ENCODE measurements around the gene MRNIP. TPM values are rescaled to one million over a fixed set of nuclear protein-coding genes. Genes with fewer than 3 reads are reported as not detected.

MRNIP gene
- total RNA-seq, 1 experiment from 2014 or later: 36.2 TPM

- ChIA-PET POLR2A (no interaction called here), RAD21 (ENCODE audit: low non-redundant PET in 1 of 2, low total read pairs in 2 of 2, uncharacterized antibody in 2 of 2, unreplicated experiment in 2 of 2) (no interaction called here), CTCF (no interaction called here)
- no peak overlapping the region for H3K27ac ChIP-seq (ENCODE audit: low read depth, low read length)
- H2AFZ ChIP-seq (ENCODE audit: low read depth, low read length, poor library complexity, severe bottlenecking): no peak overlapping the region
- no peaks in the 10 kb centered on the region for H3K27me3 ChIP-seq (ENCODE audit: insufficient read depth, low read length)
- no peak for DNase-seq (ENCODE audit: low read depth, low spot score)
- no TSS peak for BruUV-seq (replicated peaks)
- peaks cover 33% of the 10 kb centered on the region for H3K79me2 ChIP-seq (ENCODE audit: insufficient read depth, low read length)
- H3K4me2 ChIP-seq (ENCODE audit: low read length): no peak overlapping the region
- TF ChIP-seq POLR2AphosphoS5 (IDR thresholded peaks at IDR 0.05; ENCODE audit: low read depth, low read length) (no peak), EZH2phosphoT487 (IDR thresholded peaks at IDR 0.05; ENCODE audit: borderline replicate concordance) (no peak), POLR2A (IDR thresholded peaks at IDR 0.05; ENCODE audit: borderline replicate concordance, extremely low read depth, insufficient read depth, insufficient read length) (no peak)
- peaks cover 5 to 20% of the 10 kb centered on the region in 2 experiments; a peak in 1 of 4 replicates for H3K36me3 ChIP-seq (ENCODE audit: control insufficient read depth in 1 of 2, insufficient read depth in 2 of 2, low read length in 2 of 2)
- no peak overlapping the region for H3K4me3 ChIP-seq (replicated peaks in 1 of 2; ENCODE audit: low read depth in 1 of 2, low read length in 2 of 2)
- no peak overlapping the region for H3K9ac ChIP-seq (ENCODE audit: low read length)
- no peaks in the 10 kb centered on the region for H3K9me2 ChIP-seq (ENCODE audit: insufficient read depth)
- intact Hi-C loops (cut with micrococcal nuclease): loop anchor here (5.0 kb wide), 2 partner anchors 107 to 292 kb away; partner anchors contain the start of gene TBC1D9B
- ATAC-seq: no peak
- H3K4me1 ChIP-seq (ENCODE audit: control insufficient read depth in 1 of 2, insufficient read depth in 2 of 2, low read length in 2 of 2): peaks cover 31 to 48% of the 10 kb centered on the region in 2 experiments
- no peaks in the 10 kb centered on the region for H3K9me3 ChIP-seq (ENCODE audit: control insufficient read depth in 1 of 2, insufficient read depth in 1 of 2, low read depth in 1 of 2, low read length in 2 of 2)
- no peaks in the 10 kb centered on the region for H4K20me1 ChIP-seq (ENCODE audit: insufficient read depth)
These were observed 58.4 kb downstream of the MRNIP start for GRCh38 chr5:179800071-179800695.

- no TSS peak for BruUV-seq (replicated peaks)
- peaks cover 30 to 48% of the 10 kb centered on the region in 2 experiments for H3K4me1 ChIP-seq (ENCODE audit: control insufficient read depth in 1 of 2, insufficient read depth in 2 of 2, low read length in 2 of 2)
- peaks cover 31% of the 10 kb centered on the region for H3K79me2 ChIP-seq (ENCODE audit: insufficient read depth, low read length)
- no peak overlapping the region for H2AFZ ChIP-seq (ENCODE audit: low read depth, low read length, poor library complexity, severe bottlenecking)
- H3K9ac ChIP-seq (ENCODE audit: low read length): no peak overlapping the region
- no peaks in the 10 kb centered on the region for H4K20me1 ChIP-seq (ENCODE audit: insufficient read depth)
- ChIA-PET POLR2A (no interaction called here), RAD21 (ENCODE audit: low non-redundant PET in 1 of 2, low total read pairs in 2 of 2, uncharacterized antibody in 2 of 2, unreplicated experiment in 2 of 2) (no interaction called here), CTCF (no interaction called here)
- H3K4me3 ChIP-seq (replicated peaks in 1 of 2; ENCODE audit: low read depth in 1 of 2, low read length in 2 of 2): no peak overlapping the region
- no peaks in the 10 kb centered on the region for H3K9me2 ChIP-seq (ENCODE audit: insufficient read depth)
- intact Hi-C loops (cut with micrococcal nuclease): no loop called here
- no peaks in the 10 kb centered on the region for H3K27me3 ChIP-seq (ENCODE audit: insufficient read depth, low read length)
- H3K27ac ChIP-seq (ENCODE audit: low read depth, low read length): no peak overlapping the region
- peaks cover 5 to 20% of the 10 kb centered on the region in 2 experiments; a peak in 1 of 4 replicates for H3K36me3 ChIP-seq (ENCODE audit: control insufficient read depth in 1 of 2, insufficient read depth in 2 of 2, low read length in 2 of 2)
- no peaks in the 10 kb centered on the region for H3K9me3 ChIP-seq (ENCODE audit: control insufficient read depth in 1 of 2, insufficient read depth in 1 of 2, low read depth in 1 of 2, low read length in 2 of 2)
- ATAC-seq: no peak
- H3K4me2 ChIP-seq (ENCODE audit: low read length): no peak overlapping the region
- no peak for DNase-seq (ENCODE audit: low read depth, low spot score)
- TF ChIP-seq EZH2 (IDR thresholded peaks at IDR 0.05) (no peak), ZFX (IDR thresholded peaks at IDR 0.05) (no peak), RAD21 (IDR thresholded peaks at IDR 0.05; ENCODE audit: low read depth) (no peak), POLR2A (IDR thresholded peaks at IDR 0.05; ENCODE audit: borderline replicate concordance, extremely low read depth, insufficient read depth, insufficient read length) (no peak), ATF3 (IDR thresholded peaks at IDR 0.05) (no peak), YY1 (IDR thresholded peaks at IDR 0.05; ENCODE audit: extremely low read depth, insufficient replicate concordance, low read depth, low read length) (no peak), ZNF274 (IDR thresholded peaks at IDR 0.05; ENCODE audit: low read depth, low read length) (no peak), SIN3A (IDR thresholded peaks at IDR 0.05; ENCODE audit: low read depth) (no peak), EGR1 (IDR thresholded peaks at IDR 0.05; ENCODE audit: low read depth) (no peak), TCF7L2 (IDR thresholded peaks at IDR 0.05; ENCODE audit: borderline replicate concordance, extremely low read depth, insufficient read depth, insufficient read length) (no peak), FOSL1 (IDR thresholded peaks at IDR 0.05; ENCODE audit: low read depth) (no peak), ZBTB33 (IDR thresholded peaks at IDR 0.05; ENCODE audit: extremely low read depth, insufficient replicate concordance, low read length) (no peak)
- TF ChIP-seq, protein P1, sequence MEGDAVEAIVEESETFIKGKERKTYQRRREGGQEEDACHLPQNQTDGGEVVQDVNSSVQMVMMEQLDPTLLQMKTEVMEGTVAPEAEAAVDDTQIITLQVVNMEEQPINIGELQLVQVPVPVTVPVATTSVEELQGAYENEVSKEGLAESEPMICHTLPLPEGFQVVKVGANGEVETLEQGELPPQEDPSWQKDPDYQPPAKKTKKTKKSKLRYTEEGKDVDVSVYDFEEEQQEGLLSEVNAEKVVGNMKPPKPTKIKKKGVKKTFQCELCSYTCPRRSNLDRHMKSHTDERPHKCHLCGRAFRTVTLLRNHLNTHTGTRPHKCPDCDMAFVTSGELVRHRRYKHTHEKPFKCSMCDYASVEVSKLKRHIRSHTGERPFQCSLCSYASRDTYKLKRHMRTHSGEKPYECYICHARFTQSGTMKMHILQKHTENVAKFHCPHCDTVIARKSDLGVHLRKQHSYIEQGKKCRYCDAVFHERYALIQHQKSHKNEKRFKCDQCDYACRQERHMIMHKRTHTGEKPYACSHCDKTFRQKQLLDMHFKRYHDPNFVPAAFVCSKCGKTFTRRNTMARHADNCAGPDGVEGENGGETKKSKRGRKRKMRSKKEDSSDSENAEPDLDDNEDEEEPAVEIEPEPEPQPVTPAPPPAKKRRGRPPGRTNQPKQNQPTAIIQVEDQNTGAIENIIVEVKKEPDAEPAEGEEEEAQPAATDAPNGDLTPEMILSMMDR (IDR thresholded peaks at IDR 0.05 in 2 of 3, conservative IDR thresholded peaks at IDR 0.05 in 1 of 3; ENCODE audit: borderline replicate concordance in 1 of 3, insufficient read depth in 1 of 3, low read depth in 2 of 3, low read length in 2 of 3): no peak
These were observed 59.0 kb downstream of the MRNIP start for GRCh38 chr5:179799644-179799973.
